Glutamatergic neuron (in vitro differentiated cells): ENCODE measurements around the gene MAPK7. TPM values are rescaled to one million over a fixed set of nuclear protein-coding genes. Genes with fewer than 3 reads are reported as not detected.
"Not testable (repeated sequence)": the region's sequence is repeated elsewhere in the genome, so short reads cannot be mapped to it uniquely, and the experiment has no call there.

Experiments
- DNase-seq: peaks from one replicate; pipeline ENCODE4 v3.0.0; 2022
- H3K27ac Mint-ChIP-seq: one replicate; pipeline ENCODE4 v1.8.0; 2020; ENCODE audit warnings: mild to moderate bottlenecking, mixed read lengths, inconsistent platforms; ENCODE audit not compliant: unreplicated experiment
- H3K27me3 Mint-ChIP-seq: one replicate; pipeline ENCODE4 v1.8.0; 2020; ENCODE audit warnings: mild to moderate bottlenecking, moderate library complexity, mixed read lengths, inconsistent platforms; ENCODE audit not compliant: unreplicated experiment
- H3K36me3 Mint-ChIP-seq: one replicate; pipeline ENCODE4 v1.8.0; 2020; ENCODE audit warnings: mild to moderate bottlenecking, mixed read lengths, inconsistent platforms; ENCODE audit not compliant: unreplicated experiment
- H3K4me1 Mint-ChIP-seq: one replicate; pipeline ENCODE4 v1.8.0; 2020; ENCODE audit warnings: mild to moderate bottlenecking, low read depth, mixed read lengths, inconsistent platforms; ENCODE audit not compliant: unreplicated experiment
- H3K4me3 Mint-ChIP-seq: one replicate; pipeline ENCODE4 v1.8.0; 2020; ENCODE audit warnings: mild to moderate bottlenecking, mixed read lengths, inconsistent platforms; ENCODE audit not compliant: unreplicated experiment
- H3K9me3 Mint-ChIP-seq: one replicate; pipeline ENCODE4 v1.8.0; 2020; ENCODE audit warnings: mild to moderate bottlenecking, moderate library complexity, mixed read lengths, inconsistent platforms; ENCODE audit not compliant: unreplicated experiment
- total RNA-seq: library from RNA; stranded (reverse); fragmentation: NEBNext Ultra II Directional; extraction: Animal tissue kit (Norgen Biotek cat#: 25700); gene quantifications from one replicate; pipeline ENCODE4 v1.2.1, GENCODE V29; 2021; ENCODE audit not compliant: unreplicated experiment
- TF ChIP-seq, protein P1 (sequence below): fragments of 200-600 bp; sonication (generic); IDR thresholded peaks from one replicate; pipeline ENCODE4 v1.5.0; 2021; ENCODE audit not compliant: partially characterized antibody, unreplicated experiment

The MAPK7 gene
- total RNA-seq, 1 donor from 2014 or later, result 70.6 TPM

DNA sequence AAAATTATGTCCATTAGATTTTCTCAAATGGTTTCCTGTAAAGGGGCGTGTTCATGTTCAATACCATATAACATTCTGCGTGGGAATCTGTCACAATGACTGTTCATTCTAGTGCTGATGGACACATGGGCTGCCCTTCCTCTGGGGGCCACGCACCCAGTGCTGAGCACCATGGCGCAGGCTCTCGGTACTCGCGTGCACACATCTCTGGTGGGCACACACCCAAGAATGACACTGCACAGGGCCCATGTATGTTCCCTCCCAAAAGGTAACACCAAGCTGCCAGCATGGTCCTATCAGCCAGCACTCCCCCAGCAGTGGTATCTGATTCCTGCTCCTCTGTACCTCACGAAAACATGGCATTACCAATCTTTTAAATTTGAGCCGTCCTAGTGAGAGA, 29.5 kb upstream of the MAPK7 start:
- no peak for DNase-seq
- Mint-ChIP-seq H3K36me3 (no peaks in the 10 kb centered on the region), H3K27ac (no peak overlapping the region), H3K9me3 (no peaks in the 10 kb centered on the region), H3K4me3 (no peak overlapping the region), H3K4me1 (peaks cover 7% of the 10 kb centered on the region), H3K27me3 (peaks cover 6% of the 10 kb centered on the region)
- TF ChIP-seq, protein P1, sequence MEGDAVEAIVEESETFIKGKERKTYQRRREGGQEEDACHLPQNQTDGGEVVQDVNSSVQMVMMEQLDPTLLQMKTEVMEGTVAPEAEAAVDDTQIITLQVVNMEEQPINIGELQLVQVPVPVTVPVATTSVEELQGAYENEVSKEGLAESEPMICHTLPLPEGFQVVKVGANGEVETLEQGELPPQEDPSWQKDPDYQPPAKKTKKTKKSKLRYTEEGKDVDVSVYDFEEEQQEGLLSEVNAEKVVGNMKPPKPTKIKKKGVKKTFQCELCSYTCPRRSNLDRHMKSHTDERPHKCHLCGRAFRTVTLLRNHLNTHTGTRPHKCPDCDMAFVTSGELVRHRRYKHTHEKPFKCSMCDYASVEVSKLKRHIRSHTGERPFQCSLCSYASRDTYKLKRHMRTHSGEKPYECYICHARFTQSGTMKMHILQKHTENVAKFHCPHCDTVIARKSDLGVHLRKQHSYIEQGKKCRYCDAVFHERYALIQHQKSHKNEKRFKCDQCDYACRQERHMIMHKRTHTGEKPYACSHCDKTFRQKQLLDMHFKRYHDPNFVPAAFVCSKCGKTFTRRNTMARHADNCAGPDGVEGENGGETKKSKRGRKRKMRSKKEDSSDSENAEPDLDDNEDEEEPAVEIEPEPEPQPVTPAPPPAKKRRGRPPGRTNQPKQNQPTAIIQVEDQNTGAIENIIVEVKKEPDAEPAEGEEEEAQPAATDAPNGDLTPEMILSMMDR, result no peak

DNA sequence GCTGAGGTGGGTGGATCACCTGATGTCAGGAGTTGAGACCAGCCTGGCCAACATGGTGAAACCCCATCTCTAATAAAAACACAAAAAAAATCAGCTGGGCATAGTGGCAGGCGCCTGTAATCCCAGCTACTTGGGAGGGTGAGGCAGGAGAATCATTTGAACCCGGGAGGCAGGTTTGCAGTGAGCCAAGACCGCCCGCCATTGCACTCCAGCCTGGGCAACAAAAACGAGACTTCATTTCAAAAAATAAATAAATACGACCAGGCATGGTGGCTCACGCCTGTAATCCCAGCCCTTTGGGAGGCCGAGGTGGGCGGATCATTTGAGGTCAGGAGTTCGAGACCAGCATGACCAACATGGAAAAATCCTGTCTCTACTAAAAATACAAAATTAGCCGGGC, 24.9 kb upstream of the MAPK7 start:
- H3K36me3 Mint-ChIP-seq, DNase-seq, H3K27me3 Mint-ChIP-seq, H3K9me3 Mint-ChIP-seq, H3K27ac Mint-ChIP-seq, H3K4me3 Mint-ChIP-seq: not testable (repeated sequence)
- H3K4me1 Mint-ChIP-seq, result peaks cover 16% of the 10 kb centered on the region

DNA sequence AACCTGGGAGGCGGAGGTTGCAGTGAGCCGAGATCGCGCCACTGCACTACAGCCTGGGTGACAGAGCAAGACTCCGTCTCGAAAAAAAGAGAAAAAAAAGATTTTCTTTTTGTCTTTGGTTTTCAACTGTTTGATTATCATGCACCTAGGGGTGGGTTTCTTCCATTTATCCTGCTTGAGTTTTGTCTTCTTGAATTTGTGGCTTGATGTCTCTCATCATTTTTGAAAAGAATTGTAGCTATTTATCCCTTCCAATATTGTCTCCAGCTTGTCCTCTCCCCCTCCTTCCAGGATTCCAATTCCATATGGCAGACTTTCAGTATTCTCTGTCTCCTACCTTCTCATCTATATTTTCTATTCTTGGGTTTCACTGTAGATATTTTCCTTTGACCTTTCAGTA, 23.6 kb upstream of the MAPK7 start:
- TF ChIP-seq, protein P1, result no peak

DNA sequence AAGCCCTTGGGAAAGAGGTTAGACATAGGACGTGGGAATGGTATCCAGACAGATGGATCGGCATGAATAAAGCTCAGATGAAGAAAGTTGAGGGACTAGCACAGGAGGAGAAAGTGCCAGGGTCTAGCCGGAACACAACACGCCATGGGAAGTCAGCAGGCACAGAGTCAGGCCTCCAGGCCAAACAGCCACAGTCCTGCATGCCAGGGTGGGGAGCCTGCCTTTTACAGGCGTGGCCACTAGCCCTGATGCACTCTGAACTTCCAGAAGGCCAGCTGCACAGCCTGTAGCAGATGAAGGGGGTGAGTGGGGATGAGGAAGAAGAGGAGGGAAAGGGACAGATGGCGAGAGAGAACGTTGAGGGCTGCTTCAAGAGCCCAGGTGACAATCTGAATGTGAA, 20.9 kb upstream of the MAPK7 start:
- peak overlapping the region; percentile 45 for H3K27ac Mint-ChIP-seq
- peaks cover 20% of the 10 kb centered on the region for H3K4me1 Mint-ChIP-seq
- peaks cover 6% of the 10 kb centered on the region for H3K9me3 Mint-ChIP-seq
- H3K4me3 Mint-ChIP-seq, result peak overlapping the region; percentile 1
- DNase-seq, result no peak
- TF ChIP-seq, protein P1, result no peak
- H3K27me3 Mint-ChIP-seq, result peaks cover 7% of the 10 kb centered on the region
- H3K36me3 Mint-ChIP-seq, result no peaks in the 10 kb centered on the region

More for the DNA sequence above, 23.6 kb upstream of the MAPK7 start:
- Mint-ChIP-seq H3K27ac (no peak overlapping the region), H3K27me3 (peaks cover 4% of the 10 kb centered on the region), H3K36me3 (no peaks in the 10 kb centered on the region), H3K4me1 (peaks cover 18% of the 10 kb centered on the region), H3K9me3 (peaks cover 6% of the 10 kb centered on the region), H3K4me3 (no peak overlapping the region)
- no peak for DNase-seq

GRCh38 chr17:19357761-19358160, 20.5 kb upstream of the MAPK7 start:
- H3K27me3 Mint-ChIP-seq, result peaks cover 7% of the 10 kb centered on the region
- TF ChIP-seq, protein P1, result no peak
- peaks cover 20% of the 10 kb centered on the region for H3K4me1 Mint-ChIP-seq
- DNase-seq, result no peak
- no peaks in the 10 kb centered on the region for H3K36me3 Mint-ChIP-seq
- no peak overlapping the region for H3K4me3 Mint-ChIP-seq
- H3K9me3 Mint-ChIP-seq, result peaks cover 6% of the 10 kb centered on the region
- peak overlapping the region; percentile 45 for H3K27ac Mint-ChIP-seq

DNA sequence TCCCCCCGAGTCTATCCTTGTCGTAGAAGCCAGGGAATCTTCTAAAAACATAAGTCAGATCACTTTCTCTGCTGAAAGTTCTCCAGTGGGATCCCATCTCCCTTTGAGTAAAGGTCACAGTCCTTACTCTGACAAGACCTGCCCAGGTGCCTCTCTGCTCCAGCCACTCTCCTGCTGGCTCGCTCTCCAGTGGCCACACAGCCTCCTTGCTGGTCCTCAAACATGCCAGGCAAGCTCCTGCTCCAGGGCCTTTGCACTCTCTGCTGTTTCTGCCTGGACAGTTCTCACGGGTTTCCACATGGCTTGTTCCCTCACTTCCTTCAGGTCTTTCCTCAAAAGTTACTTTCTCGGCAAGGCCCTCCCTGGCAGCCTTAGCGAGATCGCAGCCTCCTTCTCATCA, 19.1 kb upstream of the MAPK7 start:
- Mint-ChIP-seq H3K27ac (no peak overlapping the region), H3K4me1 (peaks cover 23% of the 10 kb centered on the region), H3K4me3 (no peak overlapping the region), H3K9me3 (peaks cover 6% of the 10 kb centered on the region), H3K27me3 (peaks cover 7% of the 10 kb centered on the region), H3K36me3 (no peaks in the 10 kb centered on the region)
- TF ChIP-seq, protein P1, result no peak
- DNase-seq, result no peak
